Retinal pigment epithelial cell (primary cell): ENCODE data around the gene BUD23.
"Not testable (repeated sequence)": the region's sequence is repeated elsewhere in the genome, so short reads cannot be mapped to it uniquely, and the experiment has no call there.

Experiments used
- DNase-seq: peaks from one replicate; pipeline ENCODE4 v3.0.0-alpha.2; 2010; ENCODE audit warnings: low read depth
- H3K4me3 ChIP-seq: 2 replicates; pipeline ENCODE4 v1.5.1; 2011; ENCODE audit warnings: mild to moderate bottlenecking, low read length, control low read depth, moderate library complexity
- CTCF ChIP-seq: conservative IDR thresholded peaks from 2 replicates; pipeline ENCODE4 v1.5.1; 2011; ENCODE audit warnings: low read depth, low read length, control low read depth, inconsistent platforms

The BUD23 gene

GRCh38 chr7:73706126-73707044, 23.0 kb downstream of the BUD23 start:
- no peak for TF ChIP-seq CTCF
- no peak overlapping the region for H3K4me3 ChIP-seq
- DNase-seq, result no peak

- DNase-seq, result no peak
- no peak overlapping the region for H3K4me3 ChIP-seq
- no peak for TF ChIP-seq CTCF
Measured at GRCh38 chr7:73707045-73707631, 23.7 kb downstream of the BUD23 start.

GRCh38 chr7:73708961-73709549, 25.7 kb downstream of the BUD23 start:
- no peak overlapping the region for H3K4me3 ChIP-seq
- no peak for TF ChIP-seq CTCF

GRCh38 chr7:73712773-73713172, 29.4 kb downstream of the BUD23 start:
- DNase-seq, result no peak
- no peak for TF ChIP-seq CTCF
- no peak overlapping the region for H3K4me3 ChIP-seq

More at GRCh38 chr7:73708961-73709549, 25.7 kb downstream of the BUD23 start:
- DNase-seq, result no peak

- not testable (repeated sequence) for H3K4me3 ChIP-seq, DNase-seq
Measured at GRCh38 chr7:73713319-73713718, 29.9 kb downstream of the BUD23 start.

GRCh38 chr7:73715648-73716317, 32.4 kb downstream of the BUD23 start:
- no peak for TF ChIP-seq CTCF
- H3K4me3 ChIP-seq, result no peak overlapping the region
- no peak for DNase-seq

- H3K4me3 ChIP-seq, result no peak overlapping the region
Measured at GRCh38 chr7:73716318-73716890, 33.0 kb downstream of the BUD23 start.

More at GRCh38 chr7:73716318-73716890, 33.0 kb downstream of the BUD23 start:
- no peak for DNase-seq
- no peak for TF ChIP-seq CTCF
